GM12874 (cell line): ENCODE results near the gene ZG16B.

ENCODE experiments used
- TF ChIP-seq, protein P1 (sequence below): IDR thresholded peaks from 2 replicates; pipeline ENCODE4 v1.5.1; 2011; ENCODE audit warnings: low read depth, mild to moderate bottlenecking, control low read depth, low read length, moderate library complexity; ENCODE audit not compliant: insufficient read depth

ZG16B gene, protein sequence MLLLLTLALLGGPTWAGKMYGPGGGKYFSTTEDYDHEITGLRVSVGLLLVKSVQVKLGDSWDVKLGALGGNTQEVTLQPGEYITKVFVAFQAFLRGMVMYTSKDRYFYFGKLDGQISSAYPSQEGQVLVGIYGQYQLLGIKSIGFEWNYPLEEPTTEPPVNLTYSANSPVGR

DNA sequence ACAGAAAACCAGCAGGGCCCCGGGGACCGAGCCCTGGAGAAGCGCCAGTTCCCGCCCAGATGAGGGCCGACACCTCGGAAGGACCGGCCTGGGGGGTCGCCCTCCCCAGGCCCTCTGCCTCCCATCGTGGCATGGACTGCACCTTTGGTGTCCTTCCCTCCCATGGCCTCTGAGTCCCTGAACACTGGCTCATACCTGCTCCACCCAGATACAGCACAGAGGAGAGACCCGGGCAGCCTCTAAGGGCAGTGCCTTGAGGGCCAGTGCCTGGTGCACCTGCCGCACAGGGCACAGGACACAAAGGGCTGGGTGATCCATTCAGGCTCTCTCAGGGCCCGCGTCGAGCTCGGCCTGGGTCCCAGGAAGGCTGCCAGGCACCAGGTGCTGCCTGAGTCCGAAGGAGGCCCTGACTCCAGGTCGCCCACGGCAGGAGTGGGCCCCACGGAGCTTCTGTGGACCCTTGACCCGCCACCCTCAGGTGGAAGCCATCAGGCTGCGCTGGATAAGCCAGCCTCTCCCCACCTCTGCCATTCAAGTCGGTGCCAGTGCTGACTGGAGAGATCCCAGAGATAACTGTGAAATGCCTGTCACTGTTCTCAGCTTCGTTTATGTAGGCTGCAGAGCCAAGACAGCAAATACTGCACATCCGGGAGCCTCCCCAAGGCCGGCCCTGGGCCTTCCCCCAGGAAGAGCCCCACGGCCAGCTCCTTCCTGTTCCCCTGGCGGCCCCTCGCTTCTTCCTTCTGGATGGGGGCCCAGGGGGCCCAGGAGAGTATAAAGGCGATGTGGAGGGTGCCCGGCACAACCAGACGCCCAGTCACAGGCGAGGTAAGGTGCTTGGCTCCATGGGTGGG is at the start of gene ZG16B:
Gene ZG16B (plus strand): TSS at position 803 of the 854 bp plus-strand sequence. CDS start 139 bp downstream, outside the sequence.
- TF ChIP-seq, protein P1, sequence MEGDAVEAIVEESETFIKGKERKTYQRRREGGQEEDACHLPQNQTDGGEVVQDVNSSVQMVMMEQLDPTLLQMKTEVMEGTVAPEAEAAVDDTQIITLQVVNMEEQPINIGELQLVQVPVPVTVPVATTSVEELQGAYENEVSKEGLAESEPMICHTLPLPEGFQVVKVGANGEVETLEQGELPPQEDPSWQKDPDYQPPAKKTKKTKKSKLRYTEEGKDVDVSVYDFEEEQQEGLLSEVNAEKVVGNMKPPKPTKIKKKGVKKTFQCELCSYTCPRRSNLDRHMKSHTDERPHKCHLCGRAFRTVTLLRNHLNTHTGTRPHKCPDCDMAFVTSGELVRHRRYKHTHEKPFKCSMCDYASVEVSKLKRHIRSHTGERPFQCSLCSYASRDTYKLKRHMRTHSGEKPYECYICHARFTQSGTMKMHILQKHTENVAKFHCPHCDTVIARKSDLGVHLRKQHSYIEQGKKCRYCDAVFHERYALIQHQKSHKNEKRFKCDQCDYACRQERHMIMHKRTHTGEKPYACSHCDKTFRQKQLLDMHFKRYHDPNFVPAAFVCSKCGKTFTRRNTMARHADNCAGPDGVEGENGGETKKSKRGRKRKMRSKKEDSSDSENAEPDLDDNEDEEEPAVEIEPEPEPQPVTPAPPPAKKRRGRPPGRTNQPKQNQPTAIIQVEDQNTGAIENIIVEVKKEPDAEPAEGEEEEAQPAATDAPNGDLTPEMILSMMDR, result no peak

DNA sequence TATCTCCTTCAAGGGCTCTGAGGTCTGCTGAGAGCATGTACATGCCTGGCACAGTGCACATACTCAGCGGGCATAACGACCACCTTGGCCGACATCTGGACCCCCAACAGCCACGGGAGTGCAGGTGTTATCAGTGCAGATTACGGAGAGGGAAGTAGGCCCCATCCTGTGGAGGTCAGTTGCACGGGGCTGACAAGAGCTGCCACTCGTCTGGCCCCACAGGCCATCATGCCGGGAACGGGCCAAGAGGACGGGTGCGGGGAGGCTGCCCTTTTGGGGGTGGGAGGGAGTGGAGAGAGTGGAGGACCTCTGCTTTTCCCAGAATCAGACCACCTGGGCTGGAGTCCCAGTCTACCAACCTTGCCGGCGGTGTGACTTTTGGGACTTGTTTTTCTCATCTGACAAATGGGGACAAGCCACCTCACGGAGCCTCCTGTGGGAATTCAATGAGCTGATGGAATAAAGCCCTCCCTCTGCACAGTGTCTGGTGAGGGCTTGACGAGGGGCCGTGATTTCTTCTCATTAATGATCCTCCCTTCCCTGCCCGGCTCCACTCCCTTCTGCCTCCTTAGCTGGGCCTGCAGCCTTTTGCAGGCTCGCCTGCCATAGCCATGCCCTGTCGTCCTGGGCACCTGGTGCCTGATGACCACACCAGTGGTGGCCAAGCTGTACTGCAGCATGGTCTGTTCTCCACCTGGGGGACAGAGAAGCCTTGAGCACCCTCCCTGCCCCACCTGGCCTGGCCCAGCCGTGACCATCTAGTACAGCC is 47.3 kb upstream of the ZG16B start:
- TF ChIP-seq, protein P1, result no peak

DNA sequence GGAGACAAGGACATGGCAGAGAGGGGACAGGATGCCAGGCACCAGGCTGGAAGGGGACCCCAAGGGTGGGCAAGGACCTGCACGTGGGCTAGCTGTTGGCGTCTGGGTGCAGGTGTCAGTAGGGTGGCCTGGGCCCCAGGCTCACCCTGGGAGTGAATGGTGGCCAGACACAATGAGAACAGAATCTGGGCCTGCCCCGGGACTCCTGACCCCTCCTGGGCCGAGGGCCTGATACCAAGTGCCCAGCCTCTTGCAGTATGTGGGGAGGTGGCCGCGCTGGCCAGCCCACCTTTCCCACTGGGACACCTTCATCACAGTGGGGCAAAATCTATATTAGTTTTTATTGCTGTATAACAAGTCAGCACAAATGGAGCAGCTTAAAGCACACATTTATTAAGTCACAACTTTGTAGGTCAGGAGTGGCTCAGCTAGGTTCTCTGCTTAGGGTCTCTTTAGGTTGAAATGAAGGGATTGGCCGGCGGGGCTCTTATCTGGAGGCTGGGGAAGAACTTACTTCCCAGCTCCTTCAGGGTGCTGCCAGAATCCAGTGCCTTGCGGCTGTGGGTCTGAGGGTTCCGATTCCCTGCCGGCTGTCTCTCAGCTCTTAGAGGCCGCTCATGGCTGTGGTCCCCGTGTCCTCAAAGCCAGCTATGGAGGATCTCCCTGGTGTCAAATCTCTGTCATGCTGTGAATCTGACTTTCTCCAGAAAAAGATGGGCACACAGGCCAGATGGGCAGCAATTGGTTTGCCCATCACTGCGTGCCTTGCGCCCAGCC is 46.3 kb upstream of the ZG16B start:
- TF ChIP-seq, protein P1, result no peak

DNA sequence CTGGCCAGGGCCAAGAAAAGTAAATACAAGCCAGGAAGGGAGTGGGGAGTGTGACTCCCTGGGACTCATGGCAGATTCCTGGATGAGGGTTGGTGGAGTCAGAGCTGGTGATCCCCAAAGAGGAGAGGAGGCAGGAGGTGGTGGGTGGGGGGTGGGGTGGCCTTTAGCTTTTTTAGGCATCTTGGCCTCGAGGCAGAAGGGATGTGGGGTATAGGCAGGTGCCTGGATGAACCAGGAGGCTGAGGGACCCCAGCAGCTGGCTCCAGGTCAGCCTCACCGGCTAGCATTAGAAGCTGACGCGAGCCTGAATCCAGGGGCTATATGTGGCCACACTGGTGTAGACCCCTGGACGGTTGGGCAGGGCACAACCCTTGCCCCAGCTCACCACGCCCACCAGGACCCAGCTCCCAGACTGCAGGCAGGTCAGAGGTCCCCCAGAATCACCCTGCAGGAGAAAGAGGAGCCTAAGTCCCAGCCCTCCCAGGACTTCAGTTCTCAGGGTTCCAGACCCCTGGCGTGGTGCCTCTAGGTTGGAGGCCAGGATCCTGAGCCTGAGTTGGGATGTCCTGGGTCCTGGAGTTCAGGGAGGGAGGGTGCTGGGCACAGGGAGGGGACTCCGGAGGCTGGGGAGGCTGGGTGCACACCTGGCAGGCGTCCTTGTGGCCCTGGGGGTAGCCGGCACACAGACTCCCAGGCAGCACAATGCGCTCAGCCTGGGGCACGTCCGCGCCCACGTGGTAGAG is 45.6 kb upstream of the ZG16B start:
- TF ChIP-seq, protein P1, result no peak

DNA sequence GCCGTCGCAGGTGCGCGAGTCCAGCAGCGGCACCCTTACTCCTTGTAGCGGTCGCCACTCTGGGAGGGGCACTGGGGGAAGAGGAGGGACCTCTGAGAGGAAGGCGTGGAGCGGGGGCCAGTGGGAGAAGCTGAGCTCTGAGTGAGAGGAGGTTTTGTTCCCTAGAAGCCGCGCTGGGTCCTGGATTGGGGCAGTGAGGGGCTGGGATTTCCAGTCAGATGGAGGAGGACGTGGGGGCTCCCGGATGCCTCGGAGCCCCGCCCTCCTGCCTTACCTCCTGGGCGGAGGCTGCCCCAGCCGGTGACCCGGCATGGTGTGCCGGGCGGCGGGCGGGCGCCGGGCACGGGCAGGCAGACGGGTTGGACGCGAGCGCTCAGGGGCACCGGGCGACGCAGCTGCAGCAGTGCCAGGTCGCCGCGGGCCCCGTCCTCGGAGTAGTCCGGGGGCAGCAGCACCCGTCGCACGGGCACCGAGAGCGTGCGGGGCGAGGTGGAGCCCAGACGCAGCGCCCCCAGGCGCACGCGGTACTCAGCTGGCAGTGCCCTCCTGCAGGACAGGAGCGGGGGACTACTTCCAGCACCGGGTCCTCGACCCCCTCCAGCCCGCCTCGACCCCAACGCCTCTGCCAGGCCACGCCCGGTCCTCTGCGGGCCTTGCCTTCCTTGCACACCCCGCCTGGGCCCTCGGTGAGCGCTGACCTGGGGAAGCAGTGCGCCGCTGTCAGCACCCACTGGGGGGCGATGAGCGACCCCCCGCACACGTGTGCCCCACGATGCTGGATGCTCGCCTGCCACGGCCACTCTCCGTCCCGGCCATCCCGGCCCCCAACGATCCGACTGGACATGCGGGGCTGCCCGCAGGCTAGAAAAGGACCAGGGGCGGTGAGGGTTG is 44.8 kb upstream of the ZG16B start:
- TF ChIP-seq, protein P1, result 0 out of 2 replicates have a peak, but pooled peaks have one; percentile 15
